ENCODE measurements around the gene ZC3H4.

Gene ZC3H4

GRCh38 chr19:47155148-47155547, 41.6 kb upstream of the ZC3H4 start:
- no peak for DNase-seq (ENCODE audit: low read depth)
- H3K4me3 ChIP-seq (ENCODE audit: low read depth, low read length) = no peak overlapping the region
- TF ChIP-seq CTCF (IDR thresholded peaks at IDR 0.05; ENCODE audit: low read depth, low read length, missing control alignments) = no peak

GRCh38 chr19:47153266-47153665, 39.7 kb upstream of the ZC3H4 start:
- no peak for DNase-seq (ENCODE audit: low read depth)
- no peak overlapping the region for H3K4me3 ChIP-seq (ENCODE audit: low read depth, low read length)
- TF ChIP-seq CTCF (IDR thresholded peaks at IDR 0.05; ENCODE audit: low read depth, low read length, missing control alignments) = no peak

DNA sequence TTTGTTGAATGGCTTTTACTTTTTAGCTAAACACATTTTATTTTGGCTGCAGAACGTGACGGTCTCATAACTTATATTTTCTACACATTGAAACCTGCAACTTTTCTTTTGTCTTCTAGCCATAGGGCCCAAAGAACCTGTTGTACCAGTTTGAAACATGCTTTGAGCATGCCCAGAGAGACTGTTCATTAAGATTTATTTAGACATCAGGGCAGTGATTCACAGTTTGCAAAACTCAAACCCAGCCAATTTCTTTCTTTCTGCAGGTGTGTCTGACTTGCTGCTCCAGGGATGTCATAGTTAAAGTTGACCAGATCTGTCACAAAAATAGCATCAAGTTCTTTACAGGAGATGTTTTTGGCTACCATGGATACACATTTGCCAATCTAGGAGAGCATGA, 39.1 kb upstream of the ZC3H4 start:
- no peak for DNase-seq (ENCODE audit: low read depth)
- no peak overlapping the region for H3K4me3 ChIP-seq (ENCODE audit: low read depth, low read length)
- no peak for TF ChIP-seq CTCF (IDR thresholded peaks at IDR 0.05; ENCODE audit: low read depth, low read length, missing control alignments)

DNA sequence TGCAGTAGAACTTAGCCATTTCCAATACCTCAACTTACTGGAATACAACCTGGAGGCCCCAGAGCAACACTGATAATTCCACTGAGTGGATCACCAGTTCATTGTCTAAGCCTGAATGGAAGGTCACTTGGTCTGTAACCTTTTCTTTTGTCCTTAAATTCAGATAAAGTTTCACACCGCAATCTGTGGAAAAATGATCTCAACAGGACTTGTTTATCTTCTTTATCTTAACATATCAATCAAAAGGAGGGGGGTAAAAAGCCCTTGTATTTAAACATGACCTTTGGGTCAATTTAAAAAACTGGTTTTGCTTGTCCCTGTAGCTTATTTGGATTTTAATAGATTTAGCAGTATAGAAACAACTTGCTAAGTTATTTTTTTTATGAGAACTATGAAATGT, 38.6 kb upstream of the ZC3H4 start:
- no peak for TF ChIP-seq CTCF (IDR thresholded peaks at IDR 0.05; ENCODE audit: low read depth, low read length, missing control alignments)
- no peak overlapping the region for H3K4me3 ChIP-seq (ENCODE audit: low read depth, low read length)
- no peak for DNase-seq (ENCODE audit: low read depth)

DNA sequence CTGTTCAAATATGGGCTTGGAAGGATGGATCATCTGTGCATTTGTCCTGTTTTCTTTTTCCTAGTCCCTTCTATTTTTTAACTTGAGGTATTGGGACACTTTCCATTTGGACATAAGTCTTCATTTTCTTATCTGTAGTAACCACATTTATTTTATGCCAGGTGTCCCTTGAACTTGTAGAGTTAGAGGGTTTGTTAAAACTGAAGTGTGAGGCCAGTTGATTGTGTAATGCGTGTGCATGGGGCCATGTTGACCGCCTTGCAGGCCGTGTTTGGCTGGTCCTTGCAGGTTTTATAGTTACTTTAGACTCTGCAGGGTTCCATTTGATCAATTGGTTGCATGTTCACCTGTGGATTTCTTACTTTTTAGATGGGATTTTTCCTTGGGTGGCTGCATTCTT, 38.1 kb upstream of the ZC3H4 start:
- DNase-seq (ENCODE audit: low read depth) = no peak
- H3K4me3 ChIP-seq (ENCODE audit: low read depth, low read length) = no peak overlapping the region
- no peak for TF ChIP-seq CTCF (IDR thresholded peaks at IDR 0.05; ENCODE audit: low read depth, low read length, missing control alignments)

DNA sequence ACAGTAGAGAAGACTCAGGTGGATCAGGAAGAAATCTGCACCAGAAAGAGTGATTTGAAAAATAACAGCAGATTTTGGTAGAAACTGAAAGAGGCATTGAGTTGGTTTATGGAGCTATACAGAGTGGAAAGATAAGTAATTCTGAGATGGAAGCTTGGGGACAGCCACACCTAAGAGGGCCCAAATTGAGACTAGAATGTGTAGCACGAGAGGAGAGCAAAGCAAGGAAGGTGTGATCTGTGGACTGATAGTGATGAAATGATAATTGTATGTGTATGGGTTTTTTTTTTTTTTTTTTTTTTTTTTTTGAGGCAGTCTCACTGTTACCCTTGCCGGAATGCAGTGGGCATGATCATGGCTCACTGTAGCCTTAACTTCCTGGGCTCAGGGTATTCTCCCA, 33.3 kb upstream of the ZC3H4 start:
- TF ChIP-seq CTCF (IDR thresholded peaks at IDR 0.05; ENCODE audit: low read depth, low read length, missing control alignments) = no peak

GRCh38 chr19:47145639-47146486, 32.3 kb upstream of the ZC3H4 start:
- TF ChIP-seq CTCF (IDR thresholded peaks at IDR 0.05; ENCODE audit: low read depth, low read length, missing control alignments) = no peak
- no peak for DNase-seq (ENCODE audit: low read depth)
- no peak overlapping the region for H3K4me3 ChIP-seq (ENCODE audit: low read depth, low read length)

More for the DNA sequence above, 33.3 kb upstream of the ZC3H4 start:
- DNase-seq (ENCODE audit: low read depth) = no peak
- no peak overlapping the region for H3K4me3 ChIP-seq (ENCODE audit: low read depth, low read length)

Data from GM12864 (cell line).